Natural killer cell (primary cell): ENCODE measurements around the gene PEAK3. TPM values are rescaled to one million over a fixed set of nuclear protein-coding genes. Genes with fewer than 3 reads are reported as not detected.

Experiments used
- ATAC-seq, 3 donors: fragments of 150-1000 bp in 2 of 3; fragments of 200-7000 bp in 1 of 3; cut with Tn5 transposase; 1 replicate in 1 of 3; 2 replicates in 2 of 3; pipeline ENCODE4 v1.10.0; 2021; ENCODE audit warnings: mild to moderate bottlenecking in 2 of 3, moderate library complexity in 2 of 3
- DNase-seq, 2 donors: peaks; one replicate each; pipeline versions ENCODE4 v3.0.0 to v3.0.0-alpha.2; 2013 to 2021; ENCODE audit warnings: mixed read lengths in 1 of 2
- H3K27ac ChIP-seq: one replicate; pipeline ENCODE4 v1.5.1; 2013; ENCODE audit warnings: mild to moderate bottlenecking, low read length
- H3K27me3 ChIP-seq: one replicate; pipeline ENCODE4 v1.6.1; 2013; ENCODE audit warnings: low read length; ENCODE audit not compliant: control insufficient read depth, insufficient read depth
- H3K36me3 ChIP-seq: one replicate; pipeline ENCODE4 v1.6.1; 2013; ENCODE audit warnings: low read length; ENCODE audit not compliant: control insufficient read depth, insufficient read depth
- H3K4me1 ChIP-seq: one replicate; pipeline ENCODE4 v1.6.1; 2013; ENCODE audit warnings: low read length; ENCODE audit not compliant: control insufficient read depth, insufficient read depth
- H3K4me3 ChIP-seq: one replicate; pipeline ENCODE4 v1.5.1; 2013; ENCODE audit warnings: low read length
- H3K9me3 ChIP-seq: one replicate; pipeline ENCODE4 v1.6.1; 2013; ENCODE audit warnings: low read length; ENCODE audit not compliant: control insufficient read depth, insufficient read depth
- H3K27ac Mint-ChIP-seq, 2 donors: one replicate each; pipeline ENCODE4 v1.8.0; 2022; ENCODE audit warnings: mild to moderate bottlenecking in 2 of 2, mixed read lengths in 2 of 2, moderate library complexity in 1 of 2
- H3K27me3 Mint-ChIP-seq, 2 donors: one replicate each; pipeline ENCODE4 v1.8.0; 2022; ENCODE audit warnings: low read depth in 2 of 2, mixed read lengths in 2 of 2
- H3K36me3 Mint-ChIP-seq: one replicate; pipeline ENCODE4 v1.8.0; 2022; ENCODE audit warnings: mixed read lengths
- H3K4me1 Mint-ChIP-seq, 2 donors: one replicate each; pipeline ENCODE4 v1.8.0; 2022; ENCODE audit warnings: mixed read lengths in 2 of 2
- H3K4me3 Mint-ChIP-seq: one replicate; pipeline ENCODE4 v1.8.0; 2022; ENCODE audit warnings: mild to moderate bottlenecking, moderate library complexity, mixed read lengths
- H3K9me3 Mint-ChIP-seq, 2 donors: one replicate each; pipeline ENCODE4 v1.8.0; 2022; ENCODE audit warnings: mixed read lengths in 2 of 2
- CTCF ChIP-seq: fragments of 200-600 bp; IDR thresholded peaks from one replicate; pipeline ENCODE4 v1.8.0; 2022; ENCODE audit warnings: antibody characterized with exemption
- WGBS: methylation state at CpG from one replicate; pipeline ENCODE4 v1.1.7; 2013; ENCODE audit warnings: missing lambda C conversion rate; ENCODE audit not compliant: insufficient coverage; 5-methylcytosine and 5-hydroxymethylcytosine counted together
- intact Hi-C: fragments of 100-400 bp; cut with micrococcal nuclease; formaldehyde crosslinking; loops from one replicate; pipeline ENCODE4 v1.14.2; 2022
- total RNA-seq, 4 donors: library from RNA; stranded (reverse); fragments of 120-200 nt in 1 of 4; gene quantifications; one replicate each; pipeline versions ENCODE4 v1.2.3 to v1.2.4, GENCODE V29; 2013 to 2022

The PEAK3 gene
- total RNA-seq, 3 donors from 2014 or later (not counting 1 experiment from before 2014, with no cell fraction given), result 5.7 to 9.5 (median 8.4) TPM

- Histone ChIP-seq H3K9me3 (no peaks in the 10 kb centered on the region), H3K27ac (no peak overlapping the region), H3K4me1 (peaks cover 19% of the 10 kb centered on the region), H3K27me3 (peaks cover 5% of the 10 kb centered on the region), H3K4me3 (no peak overlapping the region), H3K36me3 (no peaks in the 10 kb centered on the region)
- Mint-ChIP-seq H3K4me3 (no peak overlapping the region), H3K9me3 (peaks cover 0 to 6% of the 10 kb centered on the region in 2 donors), H3K36me3 (peaks cover 9% of the 10 kb centered on the region), H3K27me3 (peaks cover 9 to 14% of the 10 kb centered on the region in 2 donors), H3K27ac (no peak overlapping the region), H3K4me1 (peaks cover 8 to 9% of the 10 kb centered on the region in 2 donors)
- intact Hi-C loops, result loop anchor here (2.0 to 5.0 kb wide), 2 partner anchors 81 to 160 kb away; partner anchors contain the start of genes PLEKHJ1 and SF3A2
- TF ChIP-seq CTCF, result no peak
- ATAC-seq (no peak), DNase-seq (no peak)
- 92% methylated on average over 25 of the region's 25 CpGs for WGBS
Measured at GRCh38 chr19:2317756-2318155, 35.8 kb upstream of the PEAK3 start.

GRCh38 chr19:2317300-2317699, 35.3 kb upstream of the PEAK3 start:
- no peak for DNase-seq
- peaks cover 10% of the 10 kb centered on the region for H3K27me3 ChIP-seq
- peaks cover 8 to 9% of the 10 kb centered on the region in 2 donors for H3K4me1 Mint-ChIP-seq
- no peak for TF ChIP-seq CTCF
- no peak overlapping the region for H3K4me3 ChIP-seq
- peaks cover 9% of the 10 kb centered on the region for H3K36me3 Mint-ChIP-seq
- ATAC-seq, result no peak
- no peak overlapping the region for H3K4me3 Mint-ChIP-seq
- peaks cover 19% of the 10 kb centered on the region for H3K4me1 ChIP-seq
- H3K27me3 Mint-ChIP-seq, result peaks cover 9 to 14% of the 10 kb centered on the region in 2 donors
- WGBS, result 96% methylated on average over 13 of the region's 13 CpGs
- no peaks in the 10 kb centered on the region for H3K36me3 ChIP-seq
- H3K27ac Mint-ChIP-seq, result no peak overlapping the region
- no peak overlapping the region for H3K27ac ChIP-seq
- H3K9me3 Mint-ChIP-seq, result peaks cover 0 to 6% of the 10 kb centered on the region in 2 donors
- intact Hi-C loops, result loop anchor here (2.0 to 5.0 kb wide), 2 partner anchors 80 to 160 kb away; partner anchors contain the start of genes PLEKHJ1 and SF3A2
- H3K9me3 ChIP-seq, result no peaks in the 10 kb centered on the region

GRCh38 chr19:2315818-2316353, 33.9 kb upstream of the PEAK3 start:
- no peaks in the 10 kb centered on the region for H3K9me3 ChIP-seq
- H3K27me3 Mint-ChIP-seq, result peaks cover 9 to 17% of the 10 kb centered on the region in 2 donors
- DNase-seq (peak; percentile 47 to 48), ATAC-seq (peak; percentile 90 to 94 (median 90))
- H3K27ac Mint-ChIP-seq, result peak overlapping the region in 1 of 2 donors; percentile 68
- H3K36me3 ChIP-seq, result no peaks in the 10 kb centered on the region
- peaks cover 8 to 9% of the 10 kb centered on the region in 2 donors for H3K4me1 Mint-ChIP-seq
- H3K4me1 ChIP-seq, result peaks cover 19% of the 10 kb centered on the region
- peaks cover 11% of the 10 kb centered on the region for H3K27me3 ChIP-seq
- TF ChIP-seq CTCF, result peak; percentile 55
- H3K4me3 ChIP-seq, result no peak overlapping the region
- H3K36me3 Mint-ChIP-seq, result peaks cover 9% of the 10 kb centered on the region
- H3K9me3 Mint-ChIP-seq, result peaks cover 0 to 6% of the 10 kb centered on the region in 2 donors
- H3K4me3 Mint-ChIP-seq, result no peak overlapping the region
- WGBS, result 37% methylated on average over 22 of the region's 22 CpGs
- peak overlapping the region; percentile 12 for H3K27ac ChIP-seq
- intact Hi-C loops, result loop anchor here (2.0 to 5.0 kb wide), 2 partner anchors 79 to 159 kb away; partner anchors contain the start of genes PLEKHJ1 and SF3A2
